OCI-LY7 (cell line): ENCODE data around the gene ELP4. TPM values are rescaled to one million over a fixed set of nuclear protein-coding genes. Genes with fewer than 3 reads are reported as not detected.

ENCODE experiments used
- BruUV-seq: library from RNA; stranded (reverse); fragments of 400-500 nt; replicated peaks from 2 replicates; lab custom pipeline; 2021; lab: Mats Ljungman, UMichigan
- CTCF ChIA-PET: fragments of 300-600 bp; sonication (Branson Sonifier 250); formaldehyde crosslinking; loops from one replicate; lab custom pipeline; 2022; ENCODE audit warnings: antibody characterized with exemption; ENCODE audit not compliant: unreplicated experiment; lab: Charles Lee
- POLR2A ChIA-PET: fragments of 300-600 bp; sonication (Branson Sonifier 250); formaldehyde crosslinking; loops from one replicate; lab custom pipeline; 2022; ENCODE audit warnings: antibody characterized with exemption; lab: Charles Lee
- DNase-seq: peaks from one replicate; pipeline ENCODE4 v3.0.0-alpha.2; 2015; ENCODE audit warnings: low spot score
- H2AFZ ChIP-seq: fragments of 200-600 bp; sonication (generic), shearing (Covaris generic); 2 replicates; pipeline ENCODE4 v1.6.1; 2014; ENCODE audit warnings: mild to moderate bottlenecking, antibody characterized with exemption, low read length, moderate library complexity
- H3K27ac ChIP-seq: fragments of 200-600 bp; sonication (generic); 2 replicates; pipeline ENCODE4 v1.5.1; 2014; ENCODE audit warnings: mixed run types, low read depth, mild to moderate bottlenecking, moderate library complexity, low read length, inconsistent platforms; ENCODE audit not compliant: poor library complexity, severe bottlenecking
- H3K36me3 ChIP-seq: fragments of 200-600 bp; sonication (generic); 2 replicates; pipeline ENCODE4 v1.6.1; 2014; ENCODE audit warnings: mild to moderate bottlenecking, antibody characterized with exemption, low read length, moderate library complexity, mixed read lengths; ENCODE audit not compliant: insufficient read depth
- H3K4me1 ChIP-seq: fragments of 200-600 bp; sonication (generic); 2 replicates; pipeline ENCODE4 v1.5.1; 2014; ENCODE audit warnings: mild to moderate bottlenecking, low read length; ENCODE audit not compliant: insufficient read depth, poor library complexity, severe bottlenecking
- H3K4me2 ChIP-seq: fragments of 200-600 bp; sonication (generic); 2 replicates; pipeline ENCODE4 v1.6.1; 2014; ENCODE audit warnings: mild to moderate bottlenecking, low read length
- H3K4me3 ChIP-seq: fragments of 200-600 bp; sonication (generic); 2 replicates; pipeline ENCODE4 v1.5.1; 2014; ENCODE audit warnings: mild to moderate bottlenecking, low read depth, low read length; ENCODE audit not compliant: poor library complexity, severe bottlenecking
- H3K79me2 ChIP-seq: fragments of 200-600 bp; sonication (generic); 2 replicates; pipeline ENCODE4 v1.6.1; 2016; ENCODE audit warnings: low read depth, mild to moderate bottlenecking, low read length, moderate library complexity, mixed read lengths; ENCODE audit not compliant: insufficient read depth
- H3K9me2 ChIP-seq: fragments of 200-600 bp; sonication (generic); 2 replicates; pipeline ENCODE4 v1.6.1; 2016; ENCODE audit warnings: mild to moderate bottlenecking, low read length, mixed read lengths; ENCODE audit not compliant: insufficient read depth
- H3K9me3 ChIP-seq: fragments of 200-600 bp; sonication (generic); 2 replicates; pipeline ENCODE4 v1.6.1; 2014; ENCODE audit warnings: mild to moderate bottlenecking, mixed run types, low read length, mixed read lengths
- H4K20me1 ChIP-seq: fragments of 200-600 bp; sonication (generic); 2 replicates; pipeline ENCODE4 v1.6.1; 2014; ENCODE audit warnings: mild to moderate bottlenecking, antibody characterized with exemption, low read length, moderate library complexity, mixed read lengths; ENCODE audit not compliant: insufficient read depth
- CTCF ChIP-seq: fragments of 200-600 bp; sonication (generic); conservative IDR thresholded peaks from 2 replicates; pipeline ENCODE4 v1.5.1; 2014; ENCODE audit warnings: mild to moderate bottlenecking, antibody characterized with exemption, low read length, moderate library complexity, mixed read lengths
- EZH2phosphoT487 ChIP-seq: fragments of 200-600 bp; sonication (generic); IDR thresholded peaks from 2 replicates; pipeline ENCODE4 v1.6.1; 2018; ENCODE audit warnings: low read depth, borderline replicate concordance, mild to moderate bottlenecking, mixed run types, antibody characterized with exemption, low read length, moderate library complexity, mixed read lengths
- intact Hi-C: fragments of 100-400 bp; cut with micrococcal nuclease; formaldehyde crosslinking; loops from one replicate; pipeline ENCODE4 v1.10.0; 2022; ENCODE audit not compliant: unreplicated experiment
- total RNA-seq, 2 experiments: library from RNA; depleted of rRNA in 1 of 2; stranded (reverse); fragments of >200 nt in 1 of 2; shearing (Covaris generic) in 1 of 2; gene quantifications; 2 replicates each; pipeline ENCODE4 v1.2.3, GENCODE V29; 2014 to 2022

ELP4 gene
- total RNA-seq, 2 experiments from 2014 or later: 27.6 to 32.7 TPM

- no peak for DNase-seq
- Histone ChIP-seq H3K27ac (no peak overlapping the region), H4K20me1 (no peaks in the 10 kb centered on the region), H3K4me2 (no peak overlapping the region), H3K4me1 (no peaks in the 10 kb centered on the region), H3K9me3 (no peaks in the 10 kb centered on the region), H2AFZ (no peak overlapping the region), H3K79me2 (peaks cover 58% of the 10 kb centered on the region), H3K4me3 (no peak overlapping the region), H3K9me2 (no peaks in the 10 kb centered on the region), H3K36me3 (peaks cover 33% of the 10 kb centered on the region)
- intact Hi-C loops: no loop called here
- BruUV-seq: no TSS peak
- TF ChIP-seq CTCF (no peak), EZH2phosphoT487 (no peak)
- ChIA-PET POLR2A (interaction anchor here (0.5 kb wide), 1 partner anchor 226 kb away, joined by 3 read pairs; no protein-coding TSS in a partner anchor), CTCF (no interaction called here)
These were observed 9.9 kb upstream of the ELP4 start for GRCh38 chr11:31499576-31500178.

GRCh38 chr11:31500560-31500959, 9.0 kb upstream of the ELP4 start:
- intact Hi-C loops: no loop called here
- CTCF ChIA-PET: interaction anchor here (0.6 kb wide), 1 partner anchor 132 kb away, joined by 3 read pairs; no protein-coding TSS in a partner anchor

More at GRCh38 chr11:31500560-31500959, 9.0 kb upstream of the ELP4 start:
- no peak for TF ChIP-seq CTCF
- TF ChIP-seq EZH2phosphoT487: no peak
- POLR2A ChIA-PET: no interaction called here
- Histone ChIP-seq H4K20me1 (no peaks in the 10 kb centered on the region), H2AFZ (no peak overlapping the region), H3K36me3 (peaks cover 33% of the 10 kb centered on the region), H3K27ac (no peak overlapping the region), H3K4me1 (no peaks in the 10 kb centered on the region), H3K4me3 (no peak overlapping the region), H3K79me2 (peaks cover 66% of the 10 kb centered on the region), H3K4me2 (no peak overlapping the region), H3K9me3 (no peaks in the 10 kb centered on the region), H3K9me2 (no peaks in the 10 kb centered on the region)
- no peak for DNase-seq
- no TSS peak for BruUV-seq
